ENCODE data around the gene CTPS1.

DNA sequence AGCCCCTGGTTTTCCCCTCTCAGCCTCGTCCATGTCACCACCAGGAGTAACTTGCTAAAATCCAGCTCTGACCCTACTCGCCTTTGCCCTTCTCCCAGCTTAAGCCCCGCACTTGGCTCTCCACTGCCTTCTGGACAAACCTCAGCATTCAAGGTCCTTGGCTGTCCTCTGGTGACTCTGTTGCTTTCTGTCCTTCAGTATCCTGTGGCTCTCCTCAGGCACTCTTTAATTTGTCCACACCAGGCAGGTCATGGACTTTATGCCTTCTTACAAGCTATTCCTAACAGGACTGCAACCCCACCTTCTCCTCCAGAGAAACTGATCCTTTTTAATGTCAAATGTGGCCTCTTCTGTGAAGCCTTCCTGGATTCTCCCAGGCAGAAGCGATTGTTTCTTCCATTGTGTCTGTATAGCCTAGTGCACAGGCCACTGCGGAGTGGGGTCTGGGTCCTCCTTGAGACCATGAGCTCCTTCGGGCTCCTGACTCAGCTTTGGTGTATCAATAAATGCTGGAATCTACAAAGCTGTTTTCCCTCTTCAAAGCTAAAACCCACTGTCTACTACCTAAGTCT is 26.7 kb upstream of the CTPS1 start:
- TF ChIP-seq, protein P1, sequence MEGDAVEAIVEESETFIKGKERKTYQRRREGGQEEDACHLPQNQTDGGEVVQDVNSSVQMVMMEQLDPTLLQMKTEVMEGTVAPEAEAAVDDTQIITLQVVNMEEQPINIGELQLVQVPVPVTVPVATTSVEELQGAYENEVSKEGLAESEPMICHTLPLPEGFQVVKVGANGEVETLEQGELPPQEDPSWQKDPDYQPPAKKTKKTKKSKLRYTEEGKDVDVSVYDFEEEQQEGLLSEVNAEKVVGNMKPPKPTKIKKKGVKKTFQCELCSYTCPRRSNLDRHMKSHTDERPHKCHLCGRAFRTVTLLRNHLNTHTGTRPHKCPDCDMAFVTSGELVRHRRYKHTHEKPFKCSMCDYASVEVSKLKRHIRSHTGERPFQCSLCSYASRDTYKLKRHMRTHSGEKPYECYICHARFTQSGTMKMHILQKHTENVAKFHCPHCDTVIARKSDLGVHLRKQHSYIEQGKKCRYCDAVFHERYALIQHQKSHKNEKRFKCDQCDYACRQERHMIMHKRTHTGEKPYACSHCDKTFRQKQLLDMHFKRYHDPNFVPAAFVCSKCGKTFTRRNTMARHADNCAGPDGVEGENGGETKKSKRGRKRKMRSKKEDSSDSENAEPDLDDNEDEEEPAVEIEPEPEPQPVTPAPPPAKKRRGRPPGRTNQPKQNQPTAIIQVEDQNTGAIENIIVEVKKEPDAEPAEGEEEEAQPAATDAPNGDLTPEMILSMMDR (optimal IDR thresholded peaks at IDR 0.05 in 1 of 3, IDR thresholded peaks at IDR 0.05 in 1 of 3, conservative IDR thresholded peaks at IDR 0.05 in 1 of 3; ENCODE audit: extremely low read depth in 1 of 3, insufficient read depth in 2 of 3, low read length in 3 of 3): peak in 1 of 3 experiments; percentile 11
- TF ChIP-seq EZH2 (IDR thresholded peaks at IDR 0.05; ENCODE audit: low read length): no peak

Data from keratinocyte (primary cell).